ENCODE results near the gene DCAF8L2.

DNA sequence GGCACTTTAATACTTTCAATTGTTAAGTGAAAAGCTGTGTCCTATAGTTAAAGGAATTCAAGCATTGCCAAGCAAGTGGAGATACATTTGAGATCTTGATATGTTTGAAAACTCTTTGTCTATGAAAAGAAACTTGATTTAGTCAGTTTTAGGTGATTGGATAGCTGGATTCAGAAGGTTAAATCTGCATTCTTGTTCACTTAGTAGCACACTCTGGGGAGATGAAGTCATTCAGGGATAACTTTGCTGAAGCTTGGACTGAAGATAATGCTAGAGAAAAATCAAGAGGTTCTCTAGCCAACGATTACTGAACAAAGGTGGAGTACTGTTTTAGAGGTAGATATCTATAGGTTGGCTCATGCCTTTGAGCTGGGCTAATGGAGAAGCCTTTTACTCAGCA, 90.6 kb downstream of the DCAF8L2 start:
- TF ChIP-seq, protein P1, sequence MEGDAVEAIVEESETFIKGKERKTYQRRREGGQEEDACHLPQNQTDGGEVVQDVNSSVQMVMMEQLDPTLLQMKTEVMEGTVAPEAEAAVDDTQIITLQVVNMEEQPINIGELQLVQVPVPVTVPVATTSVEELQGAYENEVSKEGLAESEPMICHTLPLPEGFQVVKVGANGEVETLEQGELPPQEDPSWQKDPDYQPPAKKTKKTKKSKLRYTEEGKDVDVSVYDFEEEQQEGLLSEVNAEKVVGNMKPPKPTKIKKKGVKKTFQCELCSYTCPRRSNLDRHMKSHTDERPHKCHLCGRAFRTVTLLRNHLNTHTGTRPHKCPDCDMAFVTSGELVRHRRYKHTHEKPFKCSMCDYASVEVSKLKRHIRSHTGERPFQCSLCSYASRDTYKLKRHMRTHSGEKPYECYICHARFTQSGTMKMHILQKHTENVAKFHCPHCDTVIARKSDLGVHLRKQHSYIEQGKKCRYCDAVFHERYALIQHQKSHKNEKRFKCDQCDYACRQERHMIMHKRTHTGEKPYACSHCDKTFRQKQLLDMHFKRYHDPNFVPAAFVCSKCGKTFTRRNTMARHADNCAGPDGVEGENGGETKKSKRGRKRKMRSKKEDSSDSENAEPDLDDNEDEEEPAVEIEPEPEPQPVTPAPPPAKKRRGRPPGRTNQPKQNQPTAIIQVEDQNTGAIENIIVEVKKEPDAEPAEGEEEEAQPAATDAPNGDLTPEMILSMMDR (IDR thresholded peaks at IDR 0.05; ENCODE audit: low read length): no peak
- TF ChIP-seq EZH2 (IDR thresholded peaks at IDR 0.05; ENCODE audit: borderline replicate concordance, low read length): no peak

Measured in OCI-LY1 (cell line).